HepG2 (cell line): ENCODE data around the gene TMEM14A. TPM values are rescaled to one million over a fixed set of nuclear protein-coding genes. Genes with fewer than 3 reads are reported as not detected.

Experiments used
- AGO2 ChIP-seq: fragments of 200-400 bp; formaldehyde crosslinking; optimal IDR thresholded peaks from 2 replicates; pipeline ENCODE3; 2017; ENCODE audit warnings: mild to moderate bottlenecking, low read depth, low read length, moderate library complexity
- GTF3A ChIP-seq: sonication (generic); formaldehyde crosslinking; conservative IDR thresholded peaks from 2 replicates; pipeline ENCODE4 v1.4.0; 2020; ENCODE audit warnings: mild to moderate bottlenecking, missing genetic modification reagents
- HNRNPUL1 ChIP-seq: fragments of 200-400 bp; formaldehyde crosslinking; IDR thresholded peaks from 2 replicates; pipeline ENCODE4 v1.6.1; 2017; ENCODE audit warnings: low read depth, mild to moderate bottlenecking, low read length, moderate library complexity
- RELA ChIP-seq: sonication (generic); formaldehyde crosslinking; IDR thresholded peaks from 2 replicates; pipeline ENCODE4 v1.4.0; 2020; ENCODE audit warnings: missing genetic modification reagents
- SP140L ChIP-seq: sonication (generic); formaldehyde crosslinking; IDR thresholded peaks from 2 replicates; pipeline ENCODE4 v1.4.0; 2020; ENCODE audit warnings: missing genetic modification reagents, borderline replicate concordance
- ZFP90 ChIP-seq: sonication (generic); formaldehyde crosslinking; IDR thresholded peaks from 2 replicates; pipeline ENCODE4 v1.8.0; 2022; ENCODE audit warnings: missing genetic modification reagents, mild to moderate bottlenecking, inconsistent platforms, borderline replicate concordance
- ZKSCAN8 ChIP-seq: IDR thresholded peaks from 2 replicates; pipeline ENCODE4 v1.6.1; 2016; ENCODE audit warnings: borderline replicate concordance, missing genetic modification reagents, missing compliant biosample characterization
- ZMAT3 ChIP-seq: sonication (generic); formaldehyde crosslinking; conservative IDR thresholded peaks from 2 replicates; pipeline ENCODE4 v1.7.0; 2021; ENCODE audit warnings: missing genetic modification reagents
- ZNF331 ChIP-seq: sonication (generic); formaldehyde crosslinking; IDR thresholded peaks from 2 replicates; pipeline ENCODE4 v1.4.0; 2020; ENCODE audit warnings: missing genetic modification reagents
- ZNF674 ChIP-seq: sonication (generic); formaldehyde crosslinking; IDR thresholded peaks from 2 replicates; pipeline ENCODE4 v1.5.0; 2020; ENCODE audit warnings: low read depth, mild to moderate bottlenecking, missing genetic modification reagents
- ZNF709 ChIP-seq: sonication (generic); formaldehyde crosslinking; IDR thresholded peaks from 2 replicates; pipeline ENCODE4 v1.5.0; 2020; ENCODE audit warnings: mild to moderate bottlenecking, missing genetic modification reagents
- ZNF749 ChIP-seq: sonication (generic); formaldehyde crosslinking; IDR thresholded peaks from 2 replicates; pipeline ENCODE4 v1.8.0; 2022; ENCODE audit warnings: mild to moderate bottlenecking, missing genetic modification reagents, moderate library complexity, borderline replicate concordance
- ZSCAN31 ChIP-seq: sonication (generic); formaldehyde crosslinking; IDR thresholded peaks from 2 replicates; pipeline ENCODE4 v1.5.0; 2020; ENCODE audit warnings: low read depth, mild to moderate bottlenecking, missing genetic modification reagents
- ZZZ3 ChIP-seq: sonication (generic); formaldehyde crosslinking; IDR thresholded peaks from 2 replicates; pipeline ENCODE4 v1.4.0; 2020; ENCODE audit warnings: missing genetic modification reagents, mild to moderate bottlenecking, borderline replicate concordance
- polyA plus RNA-seq, 8 experiments: library from polyadenylated mRNA; depleted of rRNA in 3 of 8; stranded (reverse) in 7 of 8; unstranded in 1 of 8; fragments of >200 nt; fragmentation: Illumina TruSeq in 4 of 8; extraction: Trizol in 4 of 8; gene quantifications; 2 replicates each; pipeline versions ENCODE4 v1.2.1 to v1.2.3, GENCODE V29; 2011 to 2016; ENCODE audit warnings: low read depth in 4 of 8, missing spikeins in 1 of 8, mixed read lengths in 1 of 8; ENCODE audit not compliant: insufficient read depth in 1 of 8
- total RNA-seq, 5 experiments: library from RNA; depleted of rRNA; stranded (reverse); fragments of >200 nt; fragmentation: Illumina TruSeq; extraction: Trizol; gene quantifications; 2 replicates each; pipeline ENCODE4 v1.2.3, GENCODE V29; 2016; ENCODE audit warnings: low read depth in 1 of 5
- TF ChIP-seq, protein P1 (sequence below): sonication (generic); formaldehyde crosslinking; IDR thresholded peaks from 2 replicates; pipeline ENCODE4 v1.9.0; 2021; ENCODE audit warnings: missing genetic modification reagents, borderline replicate concordance
- TF ChIP-seq, protein P2 (sequence below): sonication (generic); formaldehyde crosslinking; IDR thresholded peaks from 2 replicates; pipeline ENCODE4 v1.5.0; 2020; ENCODE audit warnings: mild to moderate bottlenecking, missing genetic modification reagents, borderline replicate concordance
- TF ChIP-seq, protein P3 (sequence below): IDR thresholded peaks from 2 replicates; pipeline ENCODE4 v1.4.0; 2020; ENCODE audit warnings: mild to moderate bottlenecking, missing genetic modification reagents
- TF ChIP-seq, protein P4 (sequence below): sonication (generic); formaldehyde crosslinking; IDR thresholded peaks from 2 replicates; pipeline ENCODE4 v1.8.1; 2023; ENCODE audit warnings: mild to moderate bottlenecking, missing genetic modification reagents, borderline replicate concordance

TMEM14A gene
- total and polyA plus RNA-seq, 2 of the 13 experiments (the other 11 are each of a cell fraction or from before 2014, with no cell fraction given), result 24.6 to 73.7 TPM

DNA sequence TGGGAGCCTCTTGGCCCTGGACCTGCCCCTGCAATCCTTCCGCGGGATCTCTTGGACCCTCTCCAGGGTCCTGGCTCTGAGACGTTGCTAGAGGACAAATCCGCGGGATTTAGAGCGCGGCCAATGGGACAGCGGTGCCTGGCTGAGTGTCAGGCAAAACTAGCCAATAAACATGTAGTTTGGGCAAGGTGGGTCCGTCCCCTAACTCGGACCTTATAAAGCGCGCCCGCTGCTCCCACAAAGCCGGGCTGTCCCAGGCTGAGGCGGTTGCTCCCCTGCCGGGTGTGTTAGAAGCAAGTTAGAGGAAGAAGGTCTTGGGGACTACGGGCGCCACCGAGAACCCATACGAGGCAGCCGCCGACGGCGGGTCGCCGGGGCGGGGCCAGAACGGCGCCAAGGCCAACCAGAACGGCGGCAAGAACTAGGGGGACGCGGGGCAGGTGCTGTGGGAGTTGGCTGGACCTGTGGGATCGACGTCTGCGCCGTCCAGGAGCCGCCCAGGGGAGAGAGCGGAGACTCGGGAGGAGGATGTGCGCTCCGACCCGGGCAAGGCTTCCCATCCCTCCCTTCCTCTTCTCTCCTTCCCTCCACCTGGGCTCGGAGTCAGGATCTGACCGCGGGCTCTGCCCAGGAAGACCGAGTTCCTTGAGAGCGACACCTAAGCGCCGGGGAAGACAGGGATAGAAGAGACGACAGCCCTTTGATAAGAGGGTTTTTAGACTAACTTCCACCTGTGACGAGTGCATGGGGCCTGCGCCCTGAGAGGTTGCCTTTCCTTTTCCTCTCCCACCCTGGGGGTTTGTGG is 6.5 kb upstream of the TMEM14A start (continued):
- 0 out of 2 replicates have a peak, but pooled peaks have one; percentile 8 for TF ChIP-seq RELA (CRISPR knock-in tag)
- TF ChIP-seq, protein P1, sequence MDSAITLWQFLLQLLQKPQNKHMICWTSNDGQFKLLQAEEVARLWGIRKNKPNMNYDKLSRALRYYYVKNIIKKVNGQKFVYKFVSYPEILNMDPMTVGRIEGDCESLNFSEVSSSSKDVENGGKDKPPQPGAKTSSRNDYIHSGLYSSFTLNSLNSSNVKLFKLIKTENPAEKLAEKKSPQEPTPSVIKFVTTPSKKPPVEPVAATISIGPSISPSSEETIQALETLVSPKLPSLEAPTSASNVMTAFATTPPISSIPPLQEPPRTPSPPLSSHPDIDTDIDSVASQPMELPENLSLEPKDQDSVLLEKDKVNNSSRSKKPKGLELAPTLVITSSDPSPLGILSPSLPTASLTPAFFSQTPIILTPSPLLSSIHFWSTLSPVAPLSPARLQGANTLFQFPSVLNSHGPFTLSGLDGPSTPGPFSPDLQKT, result peak; percentile 20; the same call in 1 of the 2 replicates
- TF ChIP-seq ZNF709 (CRISPR knock-in tag), result peak; percentile 86; the same call in 1 of the 2 replicates
- TF ChIP-seq GTF3A (CRISPR knock-in tag), result no peak
- TF ChIP-seq, protein P2, sequence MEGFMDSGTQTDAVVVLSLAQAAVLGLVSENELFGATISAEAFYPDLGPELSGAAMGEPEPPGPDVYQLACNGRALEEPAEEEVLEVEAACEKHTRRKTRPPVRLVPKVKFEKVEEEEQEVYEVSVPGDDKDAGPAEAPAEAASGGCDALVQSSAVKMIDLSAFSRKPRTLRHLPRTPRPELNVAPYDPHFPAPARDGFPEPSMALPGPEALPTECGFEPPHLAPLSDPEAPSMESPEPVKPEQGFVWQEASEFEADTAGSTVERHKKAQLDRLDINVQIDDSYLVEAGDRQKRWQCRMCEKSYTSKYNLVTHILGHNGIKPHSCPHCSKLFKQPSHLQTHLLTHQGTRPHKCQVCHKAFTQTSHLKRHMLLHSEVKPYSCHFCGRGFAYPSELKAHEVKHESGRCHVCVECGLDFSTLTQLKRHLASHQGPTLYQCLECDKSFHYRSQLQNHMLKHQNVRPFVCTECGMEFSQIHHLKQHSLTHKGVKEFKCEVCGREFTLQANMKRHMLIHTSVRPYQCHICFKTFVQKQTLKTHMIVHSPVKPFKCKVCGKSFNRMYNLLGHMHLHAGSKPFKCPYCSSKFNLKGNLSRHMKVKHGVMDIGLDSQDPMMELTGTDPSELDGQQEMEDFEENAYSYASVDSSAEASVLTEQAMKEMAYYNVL (CRISPR knock-in tag), result peak; percentile 85; the same call in 1 of the 2 replicates
- peak; percentile 86 for TF ChIP-seq ZSCAN31
- TF ChIP-seq AGO2, result peak; percentile 84
- TF ChIP-seq ZNF674 (CRISPR knock-in tag), result peak; percentile 5; the same call in 1 of the 2 replicates
- 0 out of 2 replicates have a peak, but pooled peaks have one; percentile 34 for TF ChIP-seq ZKSCAN8 (CRISPR knock-in tag)
- TF ChIP-seq, protein P3, sequence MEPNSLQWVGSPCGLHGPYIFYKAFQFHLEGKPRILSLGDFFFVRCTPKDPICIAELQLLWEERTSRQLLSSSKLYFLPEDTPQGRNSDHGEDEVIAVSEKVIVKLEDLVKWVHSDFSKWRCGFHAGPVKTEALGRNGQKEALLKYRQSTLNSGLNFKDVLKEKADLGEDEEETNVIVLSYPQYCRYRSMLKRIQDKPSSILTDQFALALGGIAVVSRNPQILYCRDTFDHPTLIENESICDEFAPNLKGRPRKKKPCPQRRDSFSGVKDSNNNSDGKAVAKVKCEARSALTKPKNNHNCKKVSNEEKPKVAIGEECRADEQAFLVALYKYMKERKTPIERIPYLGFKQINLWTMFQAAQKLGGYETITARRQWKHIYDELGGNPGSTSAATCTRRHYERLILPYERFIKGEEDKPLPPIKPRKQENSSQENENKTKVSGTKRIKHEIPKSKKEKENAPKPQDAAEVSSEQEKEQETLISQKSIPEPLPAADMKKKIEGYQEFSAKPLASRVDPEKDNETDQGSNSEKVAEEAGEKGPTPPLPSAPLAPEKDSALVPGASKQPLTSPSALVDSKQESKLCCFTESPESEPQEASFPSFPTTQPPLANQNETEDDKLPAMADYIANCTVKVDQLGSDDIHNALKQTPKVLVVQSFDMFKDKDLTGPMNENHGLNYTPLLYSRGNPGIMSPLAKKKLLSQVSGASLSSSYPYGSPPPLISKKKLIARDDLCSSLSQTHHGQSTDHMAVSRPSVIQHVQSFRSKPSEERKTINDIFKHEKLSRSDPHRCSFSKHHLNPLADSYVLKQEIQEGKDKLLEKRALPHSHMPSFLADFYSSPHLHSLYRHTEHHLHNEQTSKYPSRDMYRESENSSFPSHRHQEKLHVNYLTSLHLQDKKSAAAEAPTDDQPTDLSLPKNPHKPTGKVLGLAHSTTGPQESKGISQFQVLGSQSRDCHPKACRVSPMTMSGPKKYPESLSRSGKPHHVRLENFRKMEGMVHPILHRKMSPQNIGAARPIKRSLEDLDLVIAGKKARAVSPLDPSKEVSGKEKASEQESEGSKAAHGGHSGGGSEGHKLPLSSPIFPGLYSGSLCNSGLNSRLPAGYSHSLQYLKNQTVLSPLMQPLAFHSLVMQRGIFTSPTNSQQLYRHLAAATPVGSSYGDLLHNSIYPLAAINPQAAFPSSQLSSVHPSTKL, result peak; percentile 20; the same call in 1 of the 2 replicates
- 0 out of 2 replicates have a peak, but pooled peaks have one; percentile 2 for TF ChIP-seq ZNF331 (CRISPR knock-in tag)
- TF ChIP-seq ZZZ3 (CRISPR knock-in tag), result no peak
- TF ChIP-seq ZMAT3, result peak; percentile 79
- TF ChIP-seq ZFP90 (CRISPR knock-in tag), result no peak
- TF ChIP-seq HNRNPUL1, result no peak
- peak; percentile 21; the same call in 1 of the 2 replicates for TF ChIP-seq ZNF749
- TF ChIP-seq, protein P4, sequence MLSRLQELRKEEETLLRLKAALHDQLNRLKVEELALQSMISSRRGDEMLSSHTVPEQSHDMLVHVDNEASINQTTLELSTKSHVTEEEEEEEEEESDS (CRISPR knock-in tag), result peak; percentile 93; the same call in 1 of the 2 replicates
- TF ChIP-seq SP140L, result no peak
